GM21390 (cell line): ENCODE measurements around the gene C4BPB.

Source experiments
- ATAC-seq: cut with Tn5 transposase; IDR thresholded peaks from one replicate; pipeline ENCODE4 v1.9.1; 2021; ENCODE audit not compliant: unreplicated experiment

C4BPB gene

DNA sequence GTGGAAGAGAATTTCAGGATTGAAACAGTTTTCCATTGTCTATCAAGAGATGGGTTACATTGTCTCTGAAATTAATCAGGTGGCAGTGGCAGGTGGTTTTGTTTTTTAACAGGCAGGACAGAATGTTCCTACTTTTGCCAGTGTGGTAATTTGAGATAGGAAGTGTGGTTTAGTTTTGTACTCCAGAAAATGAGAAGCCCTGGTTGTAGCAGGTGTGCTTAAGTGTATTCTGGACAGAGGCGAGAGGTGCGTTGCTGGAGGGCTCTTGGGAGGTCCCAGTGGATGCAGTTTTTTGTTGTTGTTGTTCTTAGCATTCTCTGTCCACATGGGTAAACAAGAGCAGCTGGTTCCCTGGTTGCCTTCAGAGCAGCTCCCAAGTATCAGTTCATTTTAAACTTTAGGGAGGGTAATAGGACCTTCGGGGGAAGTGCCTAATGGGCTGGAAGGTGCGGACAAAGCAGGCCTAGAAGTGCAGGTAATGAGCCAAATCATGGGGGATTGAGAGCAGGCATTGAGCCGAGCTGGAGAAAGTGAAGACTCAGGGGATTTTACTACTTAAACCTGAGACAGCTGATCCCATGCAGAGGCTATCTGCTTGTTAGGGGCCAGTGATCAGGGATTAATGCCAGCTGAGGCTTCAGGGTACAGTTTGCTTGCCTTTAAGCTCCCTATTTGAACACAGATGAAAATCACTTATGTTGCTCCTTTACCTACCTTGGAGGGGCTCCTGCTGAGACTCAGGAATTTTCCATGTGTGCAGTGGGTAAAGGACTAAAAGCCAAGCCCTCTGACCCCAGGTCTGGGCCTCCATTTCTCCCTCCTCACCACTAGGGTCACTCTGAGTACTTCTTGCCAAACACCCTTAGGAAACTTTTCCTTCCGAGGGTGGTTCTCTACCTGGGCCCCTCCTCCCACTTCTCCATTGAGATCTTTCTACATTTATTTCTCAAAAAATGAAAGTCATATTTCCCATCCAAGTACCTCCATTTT lies 29.5 kb upstream of the C4BPB start:
- no peak for ATAC-seq

DNA sequence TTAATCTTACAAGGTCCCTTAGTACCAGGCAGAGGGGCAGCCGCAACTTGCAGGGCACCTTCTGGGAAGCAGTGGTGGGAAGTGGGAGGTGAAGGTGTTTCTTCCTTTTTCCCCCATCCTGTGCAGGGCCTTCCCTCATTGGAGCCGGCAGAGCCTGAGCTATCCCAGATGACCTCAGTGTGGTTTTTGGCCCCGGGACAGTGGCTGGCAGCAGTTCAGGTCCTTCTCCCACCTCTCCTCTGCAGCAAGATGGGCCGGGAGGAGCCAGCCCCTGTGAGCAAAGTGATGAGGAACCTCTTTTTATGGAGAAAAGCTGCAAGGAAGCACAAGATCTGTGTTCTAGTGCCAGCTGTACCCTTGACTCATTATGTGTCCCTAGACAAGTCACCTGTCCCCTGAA lies 28.8 kb upstream of the C4BPB start:
- ATAC-seq = no peak

DNA sequence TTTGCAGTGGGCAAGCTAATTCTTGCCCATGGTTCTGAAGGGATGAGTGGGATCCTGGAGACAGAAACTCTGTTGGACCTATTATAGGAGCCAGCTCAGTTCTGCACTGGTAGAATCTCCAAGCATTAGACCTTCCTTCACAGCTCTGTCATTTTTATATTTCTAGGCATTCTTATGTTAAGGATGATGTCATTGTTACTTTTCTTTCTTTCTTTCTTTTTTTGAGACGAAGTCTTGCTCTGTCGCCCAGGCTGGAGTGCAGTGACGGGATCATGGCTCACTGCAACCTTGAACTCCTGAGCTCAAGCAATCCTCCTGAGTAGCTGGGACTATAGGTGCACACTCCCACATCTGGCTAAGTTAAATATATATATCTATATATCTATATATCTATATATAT lies 28.1 kb upstream of the C4BPB start:
- ATAC-seq = no peak

DNA sequence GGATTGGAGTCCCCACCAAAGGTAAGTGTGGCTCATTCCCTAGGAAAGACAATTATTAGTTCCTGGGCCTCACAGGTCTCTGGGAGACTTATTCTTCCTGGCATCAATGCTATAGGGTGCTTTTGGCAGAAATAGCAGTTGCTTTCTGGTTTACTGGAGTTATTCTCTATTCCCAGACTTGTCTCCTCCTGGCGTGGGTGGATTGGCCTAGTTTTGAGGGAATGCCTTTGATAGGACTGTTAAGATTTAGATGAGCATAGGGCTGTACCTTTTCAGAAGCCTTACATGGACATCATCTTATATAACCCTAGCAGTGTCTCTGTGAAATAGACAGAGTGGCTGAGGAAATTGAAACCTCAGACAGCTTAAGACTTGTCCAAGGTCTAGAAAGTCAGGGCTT lies 26.6 kb upstream of the C4BPB start:
- no peak for ATAC-seq

DNA sequence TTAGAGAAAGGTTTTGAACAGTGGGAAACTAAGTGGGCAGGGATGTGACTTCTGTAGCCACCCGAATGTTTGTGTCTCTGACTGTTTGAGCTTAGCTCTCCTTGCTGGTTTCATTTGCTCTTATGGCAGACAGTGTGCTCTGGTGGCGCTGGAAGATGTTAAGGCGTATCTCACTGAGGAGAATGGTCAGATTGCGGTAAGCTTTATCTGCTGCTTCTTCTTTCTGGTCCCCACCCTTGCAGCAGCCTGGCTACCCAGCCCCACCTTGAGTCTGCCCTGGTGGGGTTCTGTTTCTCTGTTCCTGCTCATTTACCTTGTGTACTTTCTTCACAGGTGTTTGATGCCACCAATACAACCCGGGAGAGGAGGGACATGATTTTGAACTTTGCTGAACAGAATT lies 25.6 kb upstream of the C4BPB start:
- no peak for ATAC-seq

DNA sequence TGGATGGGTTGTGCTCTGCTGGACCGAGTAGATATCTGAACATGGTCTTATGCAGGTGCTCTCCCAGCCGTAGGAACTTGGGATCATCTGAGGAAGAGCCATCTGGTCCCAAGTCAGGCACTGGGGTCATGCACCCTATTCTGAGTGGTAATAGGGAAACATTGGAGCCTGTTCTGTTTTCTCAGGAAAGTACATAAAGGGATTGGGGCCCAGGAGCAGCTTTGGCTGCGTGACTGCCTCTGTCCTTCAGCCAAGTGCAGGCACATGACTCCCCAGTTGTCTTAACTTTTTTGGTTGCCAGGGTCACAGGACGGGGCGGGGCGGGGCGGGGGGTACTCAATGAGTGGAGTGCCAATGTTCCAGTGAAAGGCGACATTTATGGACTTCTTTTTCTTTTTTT lies 24.1 kb upstream of the C4BPB start:
- ATAC-seq = no peak

DNA sequence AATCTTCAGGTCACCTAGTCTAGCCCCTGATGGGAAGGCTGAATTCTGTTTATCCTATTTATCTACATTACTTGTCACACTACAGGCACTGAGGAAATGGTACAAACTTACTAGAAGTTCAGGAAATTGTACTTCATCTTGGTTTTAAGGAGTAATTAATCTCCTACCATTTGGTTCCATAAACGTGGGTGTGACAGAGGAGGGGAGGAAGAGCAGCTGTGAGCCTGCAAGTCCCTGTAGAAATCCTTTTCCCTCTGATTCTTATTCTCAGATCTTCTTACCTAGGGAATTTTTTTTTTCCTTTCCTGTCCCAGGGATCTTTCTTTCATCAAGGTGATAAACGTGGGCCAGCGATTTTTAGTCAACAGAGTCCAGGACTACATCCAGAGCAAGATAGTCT lies 21.5 kb upstream of the C4BPB start:
- ATAC-seq = no peak

DNA sequence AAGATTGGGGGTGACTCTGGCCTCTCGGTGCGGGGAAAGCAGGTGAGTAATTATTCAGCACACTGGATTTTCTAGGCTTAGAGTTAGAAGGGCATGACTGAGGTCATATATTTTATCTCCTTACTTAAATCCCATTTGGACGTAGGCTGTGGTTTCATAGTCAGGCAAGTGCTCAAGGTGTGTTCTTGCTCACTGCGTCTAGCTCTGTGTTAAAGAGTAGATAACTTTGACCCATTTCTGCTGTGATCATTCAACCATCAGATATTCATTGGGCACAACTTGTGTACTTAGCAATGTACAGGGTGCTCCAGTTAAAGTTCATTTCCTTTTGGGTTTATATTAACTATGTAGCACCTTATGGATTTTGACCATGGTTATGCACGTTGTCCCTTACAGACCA lies 21.0 kb upstream of the C4BPB start:
- ATAC-seq = no peak

DNA sequence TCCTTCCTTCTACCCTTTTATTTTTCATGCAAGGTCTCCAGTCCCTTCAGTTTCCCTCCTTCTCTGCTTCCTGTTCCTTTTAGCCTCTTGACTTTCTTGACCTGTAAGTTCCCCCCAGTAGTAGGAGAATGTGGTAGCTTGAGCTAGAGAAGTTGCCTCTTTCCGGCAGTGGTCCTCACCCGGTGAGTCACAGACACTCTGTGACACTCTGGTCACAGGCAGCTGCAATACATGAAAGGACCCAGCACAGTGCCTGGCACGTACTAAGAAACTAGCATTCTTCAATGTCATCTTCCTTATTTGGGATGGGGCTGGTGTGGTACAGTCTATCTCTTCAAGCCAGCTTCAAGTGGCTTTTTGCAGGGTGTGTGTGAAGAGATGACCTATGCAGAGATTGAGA lies 19.6 kb upstream of the C4BPB start:
- ATAC-seq = no peak

DNA sequence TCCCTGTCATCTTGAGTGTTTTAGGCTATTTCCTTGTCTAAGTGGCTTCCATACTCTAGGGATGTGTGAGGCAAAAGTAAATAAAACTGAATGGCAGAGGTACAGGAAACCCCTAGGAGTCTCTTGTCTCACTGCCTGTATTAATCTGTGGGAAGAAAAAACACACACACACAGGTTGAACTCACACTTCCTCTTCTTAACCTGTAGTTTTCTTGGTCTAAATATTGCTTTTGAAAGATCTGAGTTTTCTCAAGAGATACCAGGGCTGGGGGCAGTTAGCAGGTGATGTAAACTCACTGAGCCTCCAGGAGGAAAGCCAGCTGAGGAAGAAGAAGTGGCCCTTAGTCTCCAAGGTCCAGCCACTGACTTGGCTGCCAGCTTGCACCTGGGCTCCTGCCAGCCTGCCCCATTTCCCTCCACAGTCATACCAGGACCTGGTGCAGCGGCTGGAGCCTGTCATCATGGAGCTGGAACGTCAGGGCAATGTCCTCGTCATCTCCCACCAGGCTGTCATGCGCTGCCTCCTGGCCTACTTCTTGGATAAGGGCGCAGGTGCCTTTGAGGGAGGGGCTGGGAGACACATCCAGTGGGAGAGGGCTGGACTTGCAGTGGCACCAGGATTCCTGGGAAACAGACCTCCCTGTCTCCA lies 18.7 kb upstream of the C4BPB start:
- ATAC-seq = no peak

DNA sequence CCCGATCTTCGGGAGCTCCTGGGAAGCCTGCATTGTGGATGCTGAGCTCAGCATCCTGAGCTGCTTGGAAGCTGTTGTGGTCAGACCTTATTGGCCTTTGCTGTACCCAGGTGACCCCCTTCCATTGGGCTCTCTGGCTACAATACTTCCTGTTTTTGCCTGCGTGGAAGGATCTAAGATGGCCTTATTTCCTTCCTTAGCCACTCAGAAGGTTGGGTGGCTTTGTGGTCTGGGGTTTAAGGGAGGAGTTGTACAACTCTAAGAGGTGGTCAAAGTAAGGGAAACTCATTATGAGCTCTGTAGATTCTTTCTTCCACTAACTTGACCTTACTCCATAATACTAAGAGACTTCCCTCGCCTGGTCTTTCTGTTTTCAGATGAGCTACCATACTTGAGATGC lies 17.8 kb upstream of the C4BPB start:
- ATAC-seq = no peak

DNA sequence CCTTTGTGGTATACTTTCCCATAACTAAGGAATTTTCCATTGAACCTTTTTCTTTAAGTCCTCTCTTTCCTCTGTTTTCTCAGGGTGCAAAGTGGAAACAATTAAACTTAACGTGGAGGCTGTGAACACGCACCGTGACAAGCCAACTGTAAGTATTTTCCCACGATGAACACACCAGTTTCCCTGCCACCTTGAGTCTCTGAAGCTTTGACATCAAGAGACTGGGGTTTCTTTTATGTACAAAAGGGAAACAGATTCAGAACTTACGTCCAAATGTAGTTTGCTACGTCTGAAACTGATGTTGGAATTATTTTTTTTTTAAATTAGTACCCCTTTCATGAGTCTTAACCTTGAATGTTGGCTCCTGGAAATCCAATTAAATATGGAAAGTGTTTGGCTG lies 17.2 kb upstream of the C4BPB start:
- ATAC-seq = no peak

DNA sequence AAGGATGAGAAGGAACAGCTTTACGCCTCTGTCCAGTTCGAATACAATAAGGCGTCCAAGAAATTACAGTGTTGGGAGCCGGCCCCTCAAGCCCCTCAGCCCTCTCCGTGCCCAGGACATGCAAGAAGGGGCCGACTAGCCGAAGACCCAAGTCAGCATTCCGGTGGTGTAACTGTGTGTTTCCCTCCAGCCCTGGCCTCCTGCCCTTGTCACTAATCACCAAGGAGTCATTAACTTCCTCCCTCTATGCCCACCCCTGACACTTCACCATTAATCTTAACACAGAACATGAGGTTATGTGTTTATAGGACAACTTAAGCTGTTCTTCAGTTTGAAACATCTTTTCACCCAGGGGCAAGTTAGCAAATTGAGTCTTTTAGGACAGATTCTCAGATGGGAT lies 16.4 kb upstream of the C4BPB start:
- ATAC-seq = no peak

DNA sequence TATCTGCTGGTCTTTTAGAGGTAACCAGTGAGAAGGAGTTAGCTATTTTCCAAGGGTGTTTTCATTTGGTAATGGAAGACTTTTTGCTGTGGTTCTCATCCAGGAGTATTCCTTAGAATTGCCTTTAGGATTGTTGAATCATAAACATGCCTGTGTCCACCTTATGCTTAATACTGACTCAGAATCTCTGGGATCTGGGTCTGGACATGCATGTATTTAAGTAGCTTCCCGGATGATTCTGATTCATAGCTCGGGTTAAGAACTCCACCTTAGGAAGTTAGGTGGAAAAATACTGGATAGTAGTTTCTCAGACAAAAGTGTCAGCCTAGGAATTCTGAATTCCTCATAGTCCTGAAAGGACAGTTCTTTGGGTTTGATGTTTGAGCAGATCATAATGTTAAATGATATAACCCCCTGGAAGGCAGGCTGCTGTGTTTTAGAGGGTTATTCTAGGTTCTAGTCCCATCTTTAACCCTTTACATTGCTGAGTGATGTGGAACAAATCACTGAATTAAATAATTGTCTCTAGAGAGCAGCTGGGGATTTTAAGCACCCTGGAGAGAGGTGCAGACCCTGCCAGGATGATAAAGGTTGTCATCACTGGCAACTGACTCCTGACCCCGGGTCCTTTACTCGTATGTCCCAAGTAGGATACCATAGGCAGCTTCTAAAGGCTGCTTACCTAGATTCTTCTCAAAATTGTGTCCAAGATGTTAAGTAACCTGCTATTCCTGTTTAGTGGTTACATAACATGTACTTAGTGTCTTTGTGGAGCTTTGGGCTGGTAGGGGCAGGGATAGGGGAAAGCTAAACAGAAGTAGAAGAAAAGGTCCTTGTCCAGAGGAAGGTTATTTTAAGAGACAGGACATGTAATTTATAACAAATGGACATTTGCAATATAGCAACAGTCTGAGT lies 14.5 kb upstream of the C4BPB start:
- ATAC-seq = no peak

DNA sequence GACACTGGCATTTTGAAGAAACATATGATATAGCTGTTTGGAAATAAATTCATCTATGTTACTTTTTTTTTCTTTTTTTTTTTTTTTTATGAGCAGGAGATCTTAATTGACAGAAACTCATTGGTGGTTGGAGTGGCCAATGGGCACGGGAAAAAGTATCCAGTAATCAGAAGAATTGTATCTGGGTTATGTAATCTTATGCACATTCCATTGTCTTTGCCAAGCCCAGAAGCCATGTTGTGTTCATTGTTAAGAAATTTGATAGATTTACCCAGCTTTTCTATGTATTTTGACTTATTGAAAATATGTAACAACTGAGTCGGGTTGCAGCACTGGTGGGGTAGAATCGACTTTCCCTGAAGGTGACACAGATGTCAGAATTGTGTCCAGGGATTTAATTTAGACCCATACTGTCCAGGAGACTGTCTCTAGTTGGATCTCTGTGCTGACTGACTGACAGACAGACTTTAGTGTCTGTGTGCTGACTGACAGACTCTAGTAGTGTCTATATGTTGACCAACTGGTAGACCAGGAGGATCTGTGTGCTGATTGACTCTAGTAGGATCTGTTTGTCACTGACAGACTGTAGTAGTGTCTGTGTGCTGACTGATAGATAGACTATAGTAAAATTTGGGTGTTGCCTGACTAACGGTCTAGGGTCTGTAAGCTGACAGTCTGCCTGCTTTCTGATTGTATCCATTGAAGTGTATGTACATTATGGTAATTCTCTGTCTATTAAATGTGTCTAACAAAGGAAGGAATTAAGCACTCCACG lies 12.3 kb upstream of the C4BPB start:
- no peak for ATAC-seq

DNA sequence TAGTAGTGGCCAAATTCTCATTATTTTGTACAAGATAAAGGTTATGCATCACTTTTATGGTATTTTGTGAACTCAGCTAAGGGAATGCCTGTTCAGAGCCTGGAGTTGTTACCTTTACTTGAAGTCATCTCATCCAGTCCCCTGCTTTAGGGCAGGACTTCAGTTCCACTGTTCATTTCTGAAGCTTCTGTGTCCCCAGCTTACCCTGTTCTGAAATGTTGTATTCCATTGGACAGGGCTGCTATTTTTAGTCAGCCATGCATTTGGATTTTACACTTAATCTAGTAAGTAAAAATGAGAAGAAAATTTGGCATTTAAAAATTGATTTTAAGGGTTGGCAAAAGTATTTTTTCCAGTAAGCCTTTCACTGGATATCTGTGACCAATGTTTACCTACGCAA lies 11.6 kb upstream of the C4BPB start:
- no peak for ATAC-seq

DNA sequence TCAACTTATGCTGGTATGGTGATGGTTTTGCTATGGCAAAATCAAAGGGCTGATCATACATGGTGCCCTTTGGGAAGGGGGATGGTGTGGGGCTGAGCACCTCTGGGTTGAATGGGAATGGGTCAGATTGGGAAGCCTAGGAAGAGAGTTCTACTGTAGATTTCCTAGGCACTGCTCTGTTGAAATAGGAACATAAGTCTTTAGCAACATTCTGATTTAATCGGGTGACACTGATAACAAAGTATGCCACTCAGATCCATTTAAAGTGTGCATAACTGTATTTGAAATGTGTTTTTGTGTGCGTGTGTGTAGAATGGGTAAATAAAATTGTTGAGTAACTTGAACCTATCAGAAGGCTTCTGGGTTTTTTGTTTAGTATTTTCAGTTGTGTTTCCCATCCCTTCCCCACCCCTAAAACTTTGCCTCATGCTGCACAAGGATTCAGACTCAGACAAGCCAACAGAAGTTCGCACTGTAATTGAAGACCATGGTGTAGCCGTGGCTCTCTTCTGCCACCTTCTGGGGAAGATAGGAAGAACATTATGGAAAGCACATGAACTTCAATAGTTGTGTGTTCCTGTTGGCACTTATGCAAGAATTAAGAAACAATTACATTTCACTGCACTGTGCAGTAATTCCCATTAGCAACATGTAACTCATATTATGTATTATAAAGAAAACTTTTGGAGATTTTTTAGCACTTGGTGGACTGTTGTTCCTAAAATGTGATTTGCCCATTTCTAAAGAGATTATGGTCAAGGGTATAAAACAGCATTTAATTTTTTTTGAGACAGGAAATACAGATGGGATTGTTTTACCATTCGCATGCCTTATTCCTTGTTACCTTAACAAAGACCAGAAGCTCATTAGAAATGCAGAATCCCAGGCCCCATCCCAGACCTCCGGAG lies 10.9 kb upstream of the C4BPB start:
- ATAC-seq = no peak

DNA sequence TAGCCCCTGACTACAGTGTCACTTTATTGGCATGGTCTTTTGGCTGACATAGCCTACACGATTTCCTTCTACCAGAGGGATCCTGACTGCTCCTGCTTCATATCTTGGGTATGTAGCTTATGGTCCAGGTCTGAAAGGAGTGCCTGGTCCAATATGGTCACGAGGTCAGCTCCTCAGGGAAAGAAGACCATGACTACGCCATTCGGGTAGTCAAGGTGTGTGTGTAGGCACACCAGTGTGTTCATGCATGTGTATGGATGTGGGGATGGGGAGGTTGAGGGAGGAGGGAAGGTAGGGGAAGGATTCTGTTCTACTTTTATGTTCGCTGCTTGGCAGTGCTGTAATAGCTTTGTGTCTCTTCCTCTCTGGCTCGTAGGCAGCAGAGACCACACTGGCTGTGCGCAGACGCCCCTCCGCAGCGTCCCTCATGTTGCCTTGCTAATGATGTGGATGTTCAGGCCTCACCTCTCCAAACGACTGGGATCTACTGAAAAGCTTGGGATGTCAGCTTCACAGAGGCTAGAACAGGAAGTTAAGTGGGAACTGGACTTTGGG lies 10.0 kb upstream of the C4BPB start:
- ATAC-seq = no peak

DNA sequence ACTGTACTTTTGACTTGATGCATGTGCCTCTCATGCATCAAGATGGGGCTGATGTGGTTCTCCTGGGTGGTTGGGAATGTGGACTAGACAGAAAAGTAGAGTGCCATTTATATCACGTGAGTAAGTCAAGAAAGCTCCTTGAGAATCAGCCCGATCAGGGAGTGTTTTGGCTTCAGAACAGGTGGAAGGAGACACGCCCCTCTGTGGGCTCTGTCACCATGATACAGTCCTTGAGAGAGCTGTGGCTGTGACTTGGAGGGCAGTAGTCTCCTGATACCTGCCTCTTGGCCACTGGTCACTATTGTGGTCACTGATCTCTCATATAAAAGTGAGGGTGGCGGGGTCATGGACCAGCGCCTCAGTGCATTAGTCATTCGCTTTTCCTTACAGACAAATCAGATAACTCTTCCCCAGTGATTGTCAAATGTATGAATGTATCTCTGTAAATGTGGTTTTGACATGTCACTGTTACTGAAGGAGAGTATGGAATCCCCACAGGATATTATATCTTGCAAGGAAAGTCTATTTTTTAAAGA lies 8.9 kb upstream of the C4BPB start:
- no peak for ATAC-seq
